Adrenal gland (tissue), 12 donors: ENCODE data around the gene GLIS1. TPM values are rescaled to one million over a fixed set of nuclear protein-coding genes. Genes with fewer than 3 reads are reported as not detected.

ENCODE experiments used
- DNase-seq, 7 donors: peaks; one replicate each; pipeline ENCODE4 v3.0.0-alpha.2; 2019 to 2020
- H3K27ac ChIP-seq, 5 donors: fragments of 200-600 bp; sonication (generic) in 4 of 5; 1 replicate in 3 of 5; 2 replicates in 2 of 5; pipeline versions ENCODE4 v1.5.1 to v1.8.0; 2016 to 2020; ENCODE audit warnings: mild to moderate bottlenecking in 1 of 5
- H3K27me3 ChIP-seq: fragments of 200-600 bp; 2 replicates; pipeline ENCODE4 v1.8.0; 2021
- H3K36me3 ChIP-seq, 2 donors: fragments of 200-600 bp; replicated peaks in 1 of 2; 1 replicate in 1 of 2; 2 replicates in 1 of 2; pipeline versions ENCODE4 v1.5.1 to v1.8.0; 2018 to 2022
- H3K4me1 ChIP-seq, 2 donors: fragments of 200-600 bp; replicated peaks in 1 of 2; 1 replicate in 1 of 2; 2 replicates in 1 of 2; pipeline versions ENCODE4 v1.5.1 to v1.8.0; 2018 to 2021
- H3K4me3 ChIP-seq, 4 donors: fragments of 200-600 bp; sonication (generic) in 3 of 4; one replicate each; pipeline ENCODE4 v1.5.1; 2016 to 2018
- H3K9me3 ChIP-seq, 3 donors: fragments of 200-600 bp; sonication (generic) in 1 of 3; replicated peaks in 1 of 3; 1 replicate in 2 of 3; 2 replicates in 1 of 3; pipeline versions ENCODE4 v1.5.1 to v1.8.0; 2016 to 2021
- POLR2A ChIP-seq, 2 donors: fragments of 450-650 bp; IDR thresholded peaks; one replicate each; pipeline ENCODE4 v1.6.1; 2017; ENCODE audit warnings: antibody characterized with exemption in 2 of 2, mild to moderate bottlenecking in 2 of 2, moderate library complexity in 1 of 2
- WGBS, 4 donors: extraction: QIAGEN DNeasy Blood & Tissue Kit in 2 of 4; methylation state at CpG; one replicate each; pipeline versions ENCODE4 v1.1.5 to v1.1.7; 2013 to 2017; 5-methylcytosine and 5-hydroxymethylcytosine counted together
- intact Hi-C, 2 donors: fragments of 100-400 bp; cut with DNase I; formaldehyde crosslinking; loops; one replicate each; pipeline versions ENCODE4 v1.14.1 to v1.15.0; 2022 to 2023
- polyA plus RNA-seq, 3 donors: library from polyadenylated mRNA; stranded (reverse); fragments of 200-250 nt in 2 of 3; fragments of 350-450 nt in 1 of 3; fragmentation: Illumina TruSeq in 1 of 3; extraction: RNeasy Lipid Tissue Mini Kit (QIAGEN cat#74804) in 1 of 3; gene quantifications; one replicate each; pipeline ENCODE4 v1.2.3, GENCODE V29; 2013 to 2014
- total RNA-seq, 9 donors: library from RNA; depleted of rRNA in 4 of 9; stranded (reverse); fragments of >200 nt in 4 of 9; fragments of 120-200 nt in 1 of 9; fragmentation: NEBNext Ultra II Directional in 1 of 9; extraction: Animal tissue kit (Norgen Biotek cat#: 25700) in 1 of 9; gene quantifications; one replicate each; pipeline versions ENCODE4 v1.1.0 to v1.2.4, GENCODE V29; 2013 to 2023
- TF ChIP-seq, protein P1 (sequence below), 6 experiments: fragments of 450-650 bp in 4 of 6; fragments of 200-600 bp in 2 of 6; sonication (generic) in 1 of 6; IDR thresholded peaks; 1 replicate in 5 of 6; 2 replicates in 1 of 6; pipeline versions ENCODE4 v1.5.1 to v1.8.0; 2016 to 2021; ENCODE audit warnings: antibody characterized with exemption in 6 of 6, mild to moderate bottlenecking in 2 of 6, moderate library complexity in 1 of 6
- donor health status: healthy with polysubstance abuse.
- donor health status: Bipolar disorder and iron deficiency.
- donor health status: DM: yes; HTN: yes; CAD: no.
- donor health status: DM: no; HTN: no; CAD: no.
- donor health status: DM: no; HTN: no; CAD: no.
- donor health status: DM: yes; HTN: yes; CAD: no.

The GLIS1 gene
- total and polyA plus RNA-seq, 12 donors = 0.08 to 0.37 (median 0.14) TPM; not detected in 6

DNA sequence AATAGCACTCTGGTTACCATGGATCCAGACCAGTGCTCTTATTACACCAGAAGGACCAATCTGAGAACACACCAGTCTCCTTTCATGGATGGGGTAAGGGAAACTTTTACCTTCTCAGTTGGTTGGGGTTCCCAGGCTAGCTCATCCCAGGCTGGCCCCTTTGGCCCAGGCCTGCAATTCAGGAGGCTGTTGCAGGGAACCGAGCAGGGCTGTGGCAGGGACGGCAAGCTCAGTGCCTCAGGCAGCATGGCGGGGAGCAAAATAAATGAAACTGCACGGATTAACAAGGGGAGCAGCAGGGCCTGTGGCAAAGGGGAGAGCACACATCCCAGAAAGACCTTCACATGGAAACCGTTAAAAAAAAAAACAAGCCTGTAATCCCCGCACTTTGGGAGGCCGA lies 222.8 kb downstream of the GLIS1 start:
- no peak for DNase-seq
- Histone ChIP-seq H3K36me3 (no peaks in the 10 kb centered on the region), H3K9me3 (no peaks in the 10 kb centered on the region), H3K27ac (no peak overlapping the region), H3K4me1 (no peaks in the 10 kb centered on the region), H3K27me3 (no peaks in the 10 kb centered on the region), H3K4me3 (no peak overlapping the region)
- intact Hi-C loops = no loop called here
- 92 to 96% (median 95%) methylated on average over 7 of the region's 7 CpGs for WGBS, 4 donors
- no peak for TF ChIP-seq POLR2A (IDR thresholded peaks at IDR 0.05)
- TF ChIP-seq, protein P1, sequence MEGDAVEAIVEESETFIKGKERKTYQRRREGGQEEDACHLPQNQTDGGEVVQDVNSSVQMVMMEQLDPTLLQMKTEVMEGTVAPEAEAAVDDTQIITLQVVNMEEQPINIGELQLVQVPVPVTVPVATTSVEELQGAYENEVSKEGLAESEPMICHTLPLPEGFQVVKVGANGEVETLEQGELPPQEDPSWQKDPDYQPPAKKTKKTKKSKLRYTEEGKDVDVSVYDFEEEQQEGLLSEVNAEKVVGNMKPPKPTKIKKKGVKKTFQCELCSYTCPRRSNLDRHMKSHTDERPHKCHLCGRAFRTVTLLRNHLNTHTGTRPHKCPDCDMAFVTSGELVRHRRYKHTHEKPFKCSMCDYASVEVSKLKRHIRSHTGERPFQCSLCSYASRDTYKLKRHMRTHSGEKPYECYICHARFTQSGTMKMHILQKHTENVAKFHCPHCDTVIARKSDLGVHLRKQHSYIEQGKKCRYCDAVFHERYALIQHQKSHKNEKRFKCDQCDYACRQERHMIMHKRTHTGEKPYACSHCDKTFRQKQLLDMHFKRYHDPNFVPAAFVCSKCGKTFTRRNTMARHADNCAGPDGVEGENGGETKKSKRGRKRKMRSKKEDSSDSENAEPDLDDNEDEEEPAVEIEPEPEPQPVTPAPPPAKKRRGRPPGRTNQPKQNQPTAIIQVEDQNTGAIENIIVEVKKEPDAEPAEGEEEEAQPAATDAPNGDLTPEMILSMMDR (IDR thresholded peaks at IDR 0.05) = no peak

DNA sequence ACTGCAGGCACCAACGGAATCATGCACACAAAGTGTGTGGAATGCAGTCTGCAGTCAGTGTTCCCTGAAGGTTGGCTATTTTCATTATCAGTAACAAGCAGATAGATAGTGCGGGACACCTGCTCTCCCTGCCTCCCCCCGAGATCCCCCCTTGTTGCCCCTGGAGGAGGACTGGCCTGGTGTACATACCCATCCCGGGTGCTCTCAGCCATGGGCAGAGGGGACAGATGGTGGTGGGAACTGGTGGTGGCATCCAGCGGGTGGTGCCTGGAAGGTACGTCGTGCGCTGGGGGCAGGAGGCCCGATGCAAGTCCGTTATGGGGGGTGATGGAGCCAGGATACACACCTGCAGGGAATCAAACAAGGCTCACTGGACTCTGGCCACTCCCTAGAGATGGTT lies 224.5 kb downstream of the GLIS1 start:
- Histone ChIP-seq H3K4me1 (no peaks in the 10 kb centered on the region), H3K9me3 (no peaks in the 10 kb centered on the region), H3K4me3 (no peak overlapping the region), H3K27me3 (no peaks in the 10 kb centered on the region), H3K27ac (no peak overlapping the region), H3K36me3 (no peaks in the 10 kb centered on the region)
- TF ChIP-seq, protein P1 (IDR thresholded peaks at IDR 0.05) = no peak
- no peak for TF ChIP-seq POLR2A (IDR thresholded peaks at IDR 0.05)
- DNase-seq = no peak
- intact Hi-C loops = no loop called here
- WGBS, 4 donors = 81 to 87% (median 86%) methylated on average over 10 of the region's 10 CpGs

DNA sequence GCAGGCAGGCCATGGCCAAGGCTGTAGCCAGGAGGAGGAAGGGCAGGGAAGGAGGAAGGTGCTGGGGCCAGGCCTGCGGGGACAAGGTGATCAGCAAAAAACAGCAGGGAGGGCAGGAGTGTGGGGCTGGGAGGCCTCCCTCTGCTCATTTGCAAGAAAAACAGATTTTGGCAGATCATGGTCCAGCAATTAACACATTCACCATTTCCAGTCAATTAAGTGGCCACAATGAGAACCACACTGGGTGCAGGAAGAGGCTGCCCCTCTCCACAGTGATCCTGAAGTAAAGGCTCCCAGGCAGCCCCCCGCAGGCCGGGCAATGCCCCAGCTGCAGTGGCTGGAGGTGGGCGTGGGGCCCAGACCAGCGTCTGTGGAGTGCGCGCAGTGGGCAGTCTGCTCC lies 225.1 kb downstream of the GLIS1 start:
- H3K9me3 ChIP-seq = no peaks in the 10 kb centered on the region
- H3K4me3 ChIP-seq = no peak overlapping the region
- no peak for DNase-seq
- WGBS, 4 donors = 93 to 100% (median 97%) methylated on average over 1 to 7 of the region's 7 CpGs
- TF ChIP-seq, protein P1 (IDR thresholded peaks at IDR 0.05) = no peak
- no peak for TF ChIP-seq POLR2A (IDR thresholded peaks at IDR 0.05)
- intact Hi-C loops = no loop called here
- no peak overlapping the region for H3K27ac ChIP-seq
- no peaks in the 10 kb centered on the region for H3K27me3 ChIP-seq
- no peaks in the 10 kb centered on the region for H3K36me3 ChIP-seq
- H3K4me1 ChIP-seq = no peaks in the 10 kb centered on the region

DNA sequence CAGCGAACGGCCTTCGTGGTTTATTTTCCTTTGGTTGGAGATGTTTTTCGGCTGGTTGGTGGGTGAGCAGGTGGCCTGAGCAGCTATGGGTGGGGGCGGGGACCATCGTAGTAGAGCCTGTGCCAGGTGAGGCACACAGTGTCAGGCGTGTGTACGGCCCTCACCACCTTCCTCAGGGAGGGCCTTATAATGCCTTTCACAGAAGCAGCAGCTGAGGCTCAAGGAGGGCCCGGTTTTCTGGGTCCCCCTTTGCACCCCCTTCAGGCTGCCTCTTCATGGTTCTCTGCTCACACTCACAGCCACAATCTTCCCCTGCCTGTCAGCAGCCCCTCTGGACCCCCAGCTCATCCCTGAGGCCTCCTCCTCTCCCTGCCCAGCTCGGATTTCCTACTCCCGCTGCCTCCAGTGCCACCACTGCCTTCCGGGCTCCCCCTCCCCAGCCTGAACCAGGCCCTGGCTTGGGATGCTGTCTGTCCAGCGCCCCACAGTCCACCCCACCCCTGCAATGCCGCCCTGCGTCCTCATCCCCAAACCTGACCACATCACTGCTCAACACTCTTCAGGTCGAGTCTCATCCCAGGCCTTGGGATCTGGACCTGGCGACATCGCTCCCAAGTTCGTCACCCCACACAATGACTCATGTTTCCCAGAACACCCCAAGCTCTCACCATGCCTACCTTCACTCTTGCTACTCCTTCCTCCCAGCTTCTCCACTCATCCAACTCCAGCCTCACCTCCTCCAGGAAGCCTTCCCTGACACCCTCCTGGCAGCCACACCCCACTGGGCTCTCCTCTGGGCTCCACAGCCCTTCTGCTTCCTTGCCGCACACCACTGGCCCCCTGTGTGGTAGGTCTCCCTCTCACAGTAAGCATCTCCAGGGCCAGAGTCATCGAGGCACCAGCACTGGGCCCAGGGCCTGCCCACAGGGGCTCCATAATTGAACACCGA lies 225.9 kb downstream of the GLIS1 start:
- H3K36me3 ChIP-seq = no peaks in the 10 kb centered on the region
- TF ChIP-seq, protein P1 (IDR thresholded peaks at IDR 0.05) = no peak
- no peak for TF ChIP-seq POLR2A (IDR thresholded peaks at IDR 0.05)
- H3K9me3 ChIP-seq = no peaks in the 10 kb centered on the region
- H3K27me3 ChIP-seq = no peaks in the 10 kb centered on the region
- no peaks in the 10 kb centered on the region for H3K4me1 ChIP-seq
- 79 to 90% (median 84%) methylated on average over 13 to 22 of the region's 22 CpGs for WGBS, 4 donors
- DNase-seq = no peak
- no peak overlapping the region for H3K4me3 ChIP-seq
- intact Hi-C loops = no loop called here
- no peak overlapping the region for H3K27ac ChIP-seq
